ENCODE results near the gene C1orf141. TPM values are rescaled to one million over a fixed set of nuclear protein-coding genes. Genes with fewer than 3 reads are reported as not detected.

Gene C1orf141
- total and polyA plus RNA-seq, 2 of the 8 experiments (the other 6 are each of a cell fraction or from before 2014, with no cell fraction given): not detected

DNA sequence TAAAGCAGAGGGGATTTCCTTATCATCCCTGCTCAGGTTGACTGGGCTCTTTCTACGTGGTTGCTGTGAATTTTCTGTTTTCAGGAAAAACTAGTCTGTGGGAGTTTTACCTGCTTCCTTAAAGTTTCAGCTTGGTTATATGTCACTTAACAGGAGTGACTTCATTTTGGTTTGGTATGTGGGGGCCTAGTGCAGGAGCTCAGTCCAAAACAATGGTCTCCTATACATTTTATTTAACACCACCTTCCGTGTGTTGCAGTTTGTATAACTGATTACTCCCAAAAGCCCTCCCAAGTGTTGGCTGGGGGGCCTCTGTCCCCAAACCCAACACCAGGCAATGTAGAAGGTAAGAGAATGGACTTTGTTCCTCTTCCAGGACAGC lies 36.8 kb upstream of the C1orf141 start:
- TF ChIP-seq CTBP2 (IDR thresholded peaks at IDR 0.05; ENCODE audit: borderline replicate concordance, insufficient read depth, insufficient read length, low read length): no peak
- no peak for TF ChIP-seq TCF12 (IDR thresholded peaks at IDR 0.05; ENCODE audit: low read depth, low read length)
- TF ChIP-seq CEBPB (IDR thresholded peaks at IDR 0.05; ENCODE audit: low read depth, low read length): no peak
- no peak for TF ChIP-seq CHD2 (IDR thresholded peaks at IDR 0.05; ENCODE audit: low read length)
- TF ChIP-seq GABPA (IDR thresholded peaks at IDR 0.05; ENCODE audit: borderline replicate concordance, insufficient read depth, low read length): no peak
- no peak for TF ChIP-seq POLR2AphosphoS5 (IDR thresholded peaks at IDR 0.05; ENCODE audit: low read depth, low read length)
- no peak for TF ChIP-seq SUZ12 (IDR thresholded peaks at IDR 0.05; ENCODE audit: low read length)
- no peak for TF ChIP-seq SP4 (IDR thresholded peaks at IDR 0.05; ENCODE audit: low read length)
- TF ChIP-seq BACH1 (IDR thresholded peaks at IDR 0.05; ENCODE audit: low read length): no peak
- no peak for TF ChIP-seq SIX5 (IDR thresholded peaks at IDR 0.05; ENCODE audit: low read depth, low read length)
- no peak for TF ChIP-seq BCL11A (IDR thresholded peaks at IDR 0.05; ENCODE audit: low read depth in 2 of 2, low read length in 2 of 2)
- Histone ChIP-seq H4K91ac (replicated peaks; ENCODE audit: insufficient read length, low read length) (no peak overlapping the region), H2AFZ (ENCODE audit: low read length) (no peak overlapping the region), H2BK5ac (ENCODE audit: low read depth, low read length) (no peak overlapping the region), H2BK20ac (ENCODE audit: low read length) (no peak overlapping the region), H3K23ac (ENCODE audit: insufficient read length) (no peak overlapping the region), H3K4me3 (ENCODE audit: extremely low read depth in 1 of 4, insufficient read depth in 2 of 4, low read depth in 3 of 4, low read length in 4 of 4) (no peak overlapping the region), H4K8ac (ENCODE audit: extremely low read depth, insufficient read depth, low read length) (no peak overlapping the region), H3K9ac (replicated peaks in 1 of 4; ENCODE audit: extremely low read depth in 1 of 4, low read depth in 3 of 4, low read length in 3 of 4) (no peak overlapping the region), H4K20me1 (replicated peaks in 1 of 2; ENCODE audit: control insufficient read depth in 1 of 2, insufficient read depth in 2 of 2, low read length in 2 of 2) (no peaks in the 10 kb centered on the region), H4K5ac (ENCODE audit: insufficient read length, low read depth, low read length) (no peak overlapping the region), H3K9me3 (ENCODE audit: insufficient read depth in 2 of 2, low read depth in 1 of 2, low read length in 1 of 2) (no peaks in the 10 kb centered on the region), H3K36me3 (ENCODE audit: control insufficient read depth in 2 of 4, insufficient read depth in 4 of 4, low read length in 3 of 4) (no peaks in the 10 kb centered on the region), H3K18ac (ENCODE audit: extremely low read depth, low read length) (no peak overlapping the region), H3K79me1 (ENCODE audit: low read depth, low read length) (no peaks in the 10 kb centered on the region), H3K4ac (replicated peaks; ENCODE audit: insufficient read length, low read depth, low read length) (no peak overlapping the region), H3K23me2 (ENCODE audit: low read depth, low read length) (no peaks in the 10 kb centered on the region), H3K79me2 (ENCODE audit: control insufficient read depth in 1 of 2, insufficient read depth in 2 of 2, low read length in 2 of 2) (no peaks in the 10 kb centered on the region), H2BK120ac (replicated peaks; ENCODE audit: low read depth, low read length) (no peak overlapping the region), H2BK15ac (ENCODE audit: low read length) (no peak overlapping the region), H3K56ac (replicated peaks; ENCODE audit: insufficient read length, low read depth, low read length) (no peak overlapping the region), H3K4me2 (ENCODE audit: insufficient read depth in 1 of 2, low read depth in 2 of 2, low read length in 2 of 2) (no peak overlapping the region), H3K27me3 (replicated peaks in 1 of 4; ENCODE audit: control insufficient read depth in 3 of 4, extremely low read depth in 1 of 4, insufficient read depth in 3 of 4, low read length in 3 of 4) (no peaks in the 10 kb centered on the region), H2BK12ac (ENCODE audit: low read depth, low read length) (no peak overlapping the region), H2AK5ac (ENCODE audit: low read depth, low read length) (no peak overlapping the region), H3K4me1 (replicated peaks in 1 of 4; ENCODE audit: control insufficient read depth in 3 of 4, insufficient read depth in 4 of 4, low read length in 3 of 4) (no peaks in the 10 kb centered on the region), H3K14ac (ENCODE audit: insufficient read length) (no peak overlapping the region), H3K27ac (ENCODE audit: low read depth, low read length) (no peak overlapping the region)
- ChIA-PET CTCF (ENCODE audit: partially characterized antibody) (interaction anchor here (0.7 to 1.1 kb wide), 2 partner anchors 40 to 44 kb away, joined by 3 to 4 read pairs; no protein-coding TSS in a partner anchor), POLR2A (ENCODE audit: partially characterized antibody) (no interaction called here)
- FAIRE-seq: no peak
- WGBS, 2 experiments (ENCODE audit: extremely low coverage in 1 of 2, insufficient coverage in 1 of 2, insufficient read length in 1 of 2, insufficient replicate concordance in 2 of 2, low coverage in 1 of 2, low lambda C conversion rate in 2 of 2, missing lambda C conversion rate in 1 of 2): 92% methylated on average over 2 of the region's 2 CpGs; no CpG with 5 or more reads in 1 of the 2 experiments
- no peak for DNase-seq (ENCODE audit: low read depth in 1 of 2, low spot score in 2 of 2)

Data from H1 (cell line).